ENCODE measurements around the gene C1RL. TPM values are rescaled to one million over a fixed set of nuclear protein-coding genes. Genes with fewer than 3 reads are reported as not detected.
A peak's percentile ranks its signal among the peaks of the same experiment; 100 is the strongest.
"Not testable (repeated sequence)": the region's sequence is repeated elsewhere in the genome, so short reads cannot be mapped to it uniquely, and the experiment has no call there.

The C1RL gene
- total and polyA plus RNA-seq, 4 donors: 67.5 to 188 (median 124) TPM

- Histone ChIP-seq H3K27me3 (ENCODE audit: control insufficient read depth in 4 of 4, insufficient read depth in 4 of 4, low read length in 3 of 4) (no peaks in the 10 kb centered on the region), H3K27ac (ENCODE audit: low read depth in 1 of 2, low read length in 2 of 2) (peak overlapping the region; percentile 91 to 93), H3K9me3 (ENCODE audit: control insufficient read depth in 4 of 4, low read length in 3 of 4) (no peaks in the 10 kb centered on the region), H3K4me1 (ENCODE audit: control insufficient read depth in 4 of 4, insufficient read depth in 4 of 4, low read length in 3 of 4) (peaks cover 1 to 25% (median 17%) of the 10 kb centered on the region in 4 donors), H3K36me3 (ENCODE audit: control insufficient read depth in 4 of 4, insufficient read depth in 3 of 4, low read depth in 1 of 4, low read length in 3 of 4) (peaks cover 0 to 11% (median 2%) of the 10 kb centered on the region in 4 donors), H3K9ac (ENCODE audit: low read depth in 1 of 2, low read length in 2 of 2) (no peak overlapping the region), H3K4me3 (ENCODE audit: low read depth in 1 of 3, low read length in 3 of 3) (no peak overlapping the region)
- no peak for DNase-seq (ENCODE audit: low spot score)
- WGBS: 94% methylated on average over 9 of the region's 9 CpGs
- TF ChIP-seq YY1 (IDR thresholded peaks at IDR 0.05) (no peak), RAD21 (IDR thresholded peaks at IDR 0.05) (no peak), EGR1 (IDR thresholded peaks at IDR 0.05; ENCODE audit: low read depth in 2 of 2) (no peak), RXRA (IDR thresholded peaks at IDR 0.05) (no peak), HNF4G (IDR thresholded peaks at IDR 0.05) (no peak), ZBTB33 (IDR thresholded peaks at IDR 0.05) (no peak), GABPA (IDR thresholded peaks at IDR 0.05 in 1 of 2, conservative IDR thresholded peaks at IDR 0.05 in 1 of 2) (no peak), SP1 (IDR thresholded peaks at IDR 0.05) (no peak)
Observed at GRCh38 chr12:7058850-7059395, 50.1 kb downstream of the C1RL start.

- peak in 1 of 2 donors; percentile 36 for TF ChIP-seq RXRA (IDR thresholded peaks at IDR 0.05)
- no peak for TF ChIP-seq ATF3 (IDR thresholded peaks at IDR 0.05)
- Histone ChIP-seq H3K36me3 (ENCODE audit: control insufficient read depth in 4 of 4, insufficient read depth in 3 of 4, low read depth in 1 of 4, low read length in 3 of 4) (peaks cover 0 to 5% (median 1%) of the 10 kb centered on the region in 4 donors), H3K9ac (ENCODE audit: low read depth in 1 of 2, low read length in 2 of 2) (no peak overlapping the region), H3K4me3 (ENCODE audit: low read depth in 1 of 3, low read length in 3 of 3) (no peak overlapping the region), H3K27me3 (ENCODE audit: control insufficient read depth in 4 of 4, insufficient read depth in 4 of 4, low read length in 3 of 4) (no peaks in the 10 kb centered on the region), H3K4me1 (ENCODE audit: control insufficient read depth in 4 of 4, insufficient read depth in 4 of 4, low read length in 3 of 4) (peaks cover 1 to 19% (median 12%) of the 10 kb centered on the region in 4 donors), H3K27ac (ENCODE audit: low read depth in 1 of 2, low read length in 2 of 2) (no peak overlapping the region), H3K9me3 (ENCODE audit: control insufficient read depth in 4 of 4, low read length in 3 of 4) (no peaks in the 10 kb centered on the region)
- no peak for DNase-seq (ENCODE audit: low spot score)
- 61% methylated on average over 3 of the region's 3 CpGs for WGBS
Observed at GRCh38 chr12:7058163-7058845, 50.7 kb downstream of the C1RL start.

GRCh38 chr12:7055736-7056135 lies 53.3 kb downstream of the C1RL start:
- H3K4me1 ChIP-seq (ENCODE audit: control insufficient read depth in 4 of 4, insufficient read depth in 4 of 4, low read length in 3 of 4): peaks cover 1 to 16% (median 6%) of the 10 kb centered on the region in 4 donors
- WGBS: 94% methylated on average over 2 of the region's 2 CpGs
- not testable (repeated sequence) for H3K4me3 ChIP-seq (ENCODE audit: low read depth in 1 of 3, low read length in 3 of 3); H3K9me3 ChIP-seq (ENCODE audit: control insufficient read depth in 4 of 4, low read length in 3 of 4); H3K27ac ChIP-seq (ENCODE audit: low read depth in 1 of 2, low read length in 2 of 2); H3K36me3 ChIP-seq (ENCODE audit: control insufficient read depth in 4 of 4, insufficient read depth in 3 of 4, low read depth in 1 of 4, low read length in 3 of 4); H3K27me3 ChIP-seq (ENCODE audit: control insufficient read depth in 4 of 4, insufficient read depth in 4 of 4, low read length in 3 of 4); DNase-seq (ENCODE audit: low spot score); H3K9ac ChIP-seq (ENCODE audit: low read depth in 1 of 2, low read length in 2 of 2)

- WGBS: 94% methylated on average over 4 of the region's 4 CpGs
- no peak for DNase-seq (ENCODE audit: low spot score)
- Histone ChIP-seq H3K27ac (ENCODE audit: low read depth in 1 of 2, low read length in 2 of 2) (no peak overlapping the region), H3K4me3 (ENCODE audit: low read depth in 1 of 3, low read length in 3 of 3) (no peak overlapping the region), H3K9ac (ENCODE audit: low read depth in 1 of 2, low read length in 2 of 2) (no peak overlapping the region), H3K27me3 (ENCODE audit: control insufficient read depth in 4 of 4, insufficient read depth in 4 of 4, low read length in 3 of 4) (no peaks in the 10 kb centered on the region), H3K36me3 (ENCODE audit: control insufficient read depth in 4 of 4, insufficient read depth in 3 of 4, low read depth in 1 of 4, low read length in 3 of 4) (no peaks in the 10 kb centered on the region), H3K4me1 (ENCODE audit: control insufficient read depth in 4 of 4, insufficient read depth in 4 of 4, low read length in 3 of 4) (peaks cover 1 to 14% (median 3%) of the 10 kb centered on the region in 4 donors), H3K9me3 (ENCODE audit: control insufficient read depth in 4 of 4, low read length in 3 of 4) (no peaks in the 10 kb centered on the region)
- no peak for TF ChIP-seq RAD21 (IDR thresholded peaks at IDR 0.05)
- TF ChIP-seq HNF4A (conservative IDR thresholded peaks at IDR 0.05): no peak
- TF ChIP-seq GABPA (IDR thresholded peaks at IDR 0.05 in 1 of 2, conservative IDR thresholded peaks at IDR 0.05 in 1 of 2): no peak
Observed at GRCh38 chr12:7054925-7055324, 54.1 kb downstream of the C1RL start.

GRCh38 chr12:7049973-7050372 lies 59.0 kb downstream of the C1RL start:
- not testable (repeated sequence) for H3K36me3 ChIP-seq (ENCODE audit: control insufficient read depth in 4 of 4, insufficient read depth in 3 of 4, low read depth in 1 of 4, low read length in 3 of 4); H3K9ac ChIP-seq (ENCODE audit: low read depth in 1 of 2, low read length in 2 of 2); H3K4me3 ChIP-seq (ENCODE audit: low read depth in 1 of 3, low read length in 3 of 3); H3K4me1 ChIP-seq (ENCODE audit: control insufficient read depth in 4 of 4, insufficient read depth in 4 of 4, low read length in 3 of 4); H3K27me3 ChIP-seq (ENCODE audit: control insufficient read depth in 4 of 4, insufficient read depth in 4 of 4, low read length in 3 of 4); H3K9me3 ChIP-seq (ENCODE audit: control insufficient read depth in 4 of 4, low read length in 3 of 4); DNase-seq (ENCODE audit: low spot score); H3K27ac ChIP-seq (ENCODE audit: low read depth in 1 of 2, low read length in 2 of 2)
- WGBS: 96% methylated on average over 3 of the region's 3 CpGs

- H3K9me3 ChIP-seq (ENCODE audit: control insufficient read depth in 4 of 4, low read length in 3 of 4); H3K4me3 ChIP-seq (ENCODE audit: low read depth in 1 of 3, low read length in 3 of 3); H3K36me3 ChIP-seq (ENCODE audit: control insufficient read depth in 4 of 4, insufficient read depth in 3 of 4, low read depth in 1 of 4, low read length in 3 of 4); H3K27me3 ChIP-seq (ENCODE audit: control insufficient read depth in 4 of 4, insufficient read depth in 4 of 4, low read length in 3 of 4); H3K27ac ChIP-seq (ENCODE audit: low read depth in 1 of 2, low read length in 2 of 2); DNase-seq (ENCODE audit: low spot score); H3K9ac ChIP-seq (ENCODE audit: low read depth in 1 of 2, low read length in 2 of 2); H3K4me1 ChIP-seq (ENCODE audit: control insufficient read depth in 4 of 4, insufficient read depth in 4 of 4, low read length in 3 of 4): not testable (repeated sequence)
- WGBS: 96% methylated on average over 10 of the region's 10 CpGs
Observed at GRCh38 chr12:7049445-7049951, 59.5 kb downstream of the C1RL start.
